ENCODE results near the gene C3orf20. TPM values are rescaled to one million over a fixed set of nuclear protein-coding genes. Genes with fewer than 3 reads are reported as not detected.

The C3orf20 gene
- total RNA-seq, 1 experiment from 2014 or later: not detected

- H3K4me1 Mint-ChIP-seq (ENCODE audit: insufficient read depth, unreplicated experiment): no peaks in the 10 kb centered on the region
Observed at GRCh38 chr3:14672588-14672987, 2.4 kb upstream of the C3orf20 start.

DNA sequence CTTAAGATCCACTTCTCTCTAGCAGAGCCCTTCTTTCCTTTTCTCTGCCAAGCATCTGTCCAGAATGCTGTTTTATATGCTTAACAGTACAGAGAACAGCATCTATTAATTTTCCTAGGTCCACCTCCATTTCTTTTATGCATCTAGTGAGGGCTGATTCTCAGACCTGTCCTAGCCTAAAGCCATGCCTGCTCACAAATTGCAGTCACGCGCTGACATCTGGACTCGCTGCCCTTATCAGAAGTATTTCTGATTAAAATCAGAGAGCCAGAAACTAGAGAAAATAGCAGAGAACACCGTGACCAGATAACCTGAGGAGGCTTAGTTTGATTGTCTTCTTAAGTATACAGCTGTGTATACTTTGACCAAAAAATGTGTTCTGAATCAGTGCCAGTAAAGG, 1.9 kb downstream of the C3orf20 start:
- intact Hi-C loops (cut with micrococcal nuclease): no loop called here

More at GRCh38 chr3:14672588-14672987, 2.4 kb upstream of the C3orf20 start:
- Mint-ChIP-seq H3K4me3 (ENCODE audit: unreplicated experiment) (no peak overlapping the region), H3K9me3 (ENCODE audit: unreplicated experiment) (no peaks in the 10 kb centered on the region), H3K27me3 (ENCODE audit: insufficient read depth, unreplicated experiment) (no peaks in the 10 kb centered on the region), H3K27ac (ENCODE audit: low read depth, unreplicated experiment) (no peak overlapping the region), H3K36me3 (ENCODE audit: insufficient read depth, unreplicated experiment) (peaks cover 55% of the 10 kb centered on the region)
- intact Hi-C loops (cut with micrococcal nuclease): no loop called here
- DNase-seq (ENCODE audit: unreplicated experiment): no peak
- ChIA-PET POLR2A (interaction anchor here (0.6 to 0.8 kb wide), 4 partner anchors 11 to 48 kb away, joined by 3 to 4 read pairs (median 3); no protein-coding TSS in a partner anchor), CTCF (interaction anchor here (0.6 to 7.7 kb wide), 10 partner anchors 14 to 469 kb away, joined by 3 to 94 read pairs (median 4); partner anchors contain the start of gene CCDC174)
- TF ChIP-seq CTCF (IDR thresholded peaks at IDR 0.05; ENCODE audit: unreplicated experiment): no peak
- BruUV-seq (replicated peaks): no TSS peak

DNA sequence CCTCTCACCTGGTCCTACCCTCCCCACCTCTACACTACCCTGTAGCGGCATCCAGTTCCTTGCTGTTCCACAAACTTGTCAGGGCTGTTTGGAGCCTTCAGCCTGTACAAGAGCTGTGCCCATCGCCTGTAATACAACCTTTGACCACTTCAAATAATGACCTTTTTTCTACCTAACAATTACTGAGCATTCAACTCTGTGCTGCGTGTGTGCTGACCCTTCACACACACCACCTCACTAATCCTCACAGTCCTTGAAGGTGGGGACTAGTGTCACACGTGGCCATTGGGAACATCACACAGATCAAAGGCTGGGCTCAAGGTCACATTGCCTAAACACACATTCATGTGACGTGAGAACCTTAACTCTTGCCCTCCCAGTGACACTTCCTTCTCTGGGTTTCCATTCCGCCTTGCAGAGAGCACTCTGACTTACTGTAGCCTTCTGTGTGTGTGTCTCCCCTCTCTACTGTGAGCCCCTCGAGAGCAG, 3.1 kb downstream of the C3orf20 start:
- POLR2A ChIA-PET: interaction anchor here (0.6 kb wide), 1 partner anchor 286 kb away, joined by 3 read pairs; no protein-coding TSS in a partner anchor
- Mint-ChIP-seq H3K4me1 (ENCODE audit: insufficient read depth, unreplicated experiment) (no peaks in the 10 kb centered on the region), H3K36me3 (ENCODE audit: insufficient read depth, unreplicated experiment) (peaks cover 17% of the 10 kb centered on the region), H3K27me3 (ENCODE audit: insufficient read depth, unreplicated experiment) (peaks cover 6% of the 10 kb centered on the region), H3K9me3 (ENCODE audit: unreplicated experiment) (peaks cover 10% of the 10 kb centered on the region), H3K4me3 (ENCODE audit: unreplicated experiment) (no peak overlapping the region), H3K27ac (ENCODE audit: low read depth, unreplicated experiment) (no peak overlapping the region)
- intact Hi-C loops (cut with micrococcal nuclease): no loop called here
- CTCF ChIA-PET: interaction anchor here (1.5 to 7.7 kb wide), 2 partner anchors 240 to 248 kb away, joined by 6 to 94 read pairs; no protein-coding TSS in a partner anchor
- no peak for TF ChIP-seq CTCF (IDR thresholded peaks at IDR 0.05; ENCODE audit: unreplicated experiment)
- BruUV-seq (replicated peaks): no TSS peak
- no peak for DNase-seq (ENCODE audit: unreplicated experiment)

More for the DNA sequence above, 1.9 kb downstream of the C3orf20 start:
- BruUV-seq (replicated peaks): no TSS peak
- peaks cover 10% of the 10 kb centered on the region for H3K9me3 Mint-ChIP-seq (ENCODE audit: unreplicated experiment)
- no peak for TF ChIP-seq CTCF (IDR thresholded peaks at IDR 0.05; ENCODE audit: unreplicated experiment)
- H3K4me1 Mint-ChIP-seq (ENCODE audit: insufficient read depth, unreplicated experiment): no peaks in the 10 kb centered on the region
- H3K4me3 Mint-ChIP-seq (ENCODE audit: unreplicated experiment): no peak overlapping the region
- H3K36me3 Mint-ChIP-seq (ENCODE audit: insufficient read depth, unreplicated experiment): peaks cover 18% of the 10 kb centered on the region
- POLR2A ChIA-PET: interaction anchor here (1.3 to 1.5 kb wide), 2 partner anchors 18 to 24 kb away, joined by 4 to 5 read pairs; no protein-coding TSS in a partner anchor
- CTCF ChIA-PET: interaction anchor here (0.6 to 7.7 kb wide), 5 partner anchors 105 to 1153 kb away, joined by 3 to 94 read pairs (median 3); no protein-coding TSS in a partner anchor
- peaks cover 6% of the 10 kb centered on the region for H3K27me3 Mint-ChIP-seq (ENCODE audit: insufficient read depth, unreplicated experiment)
- no peak overlapping the region for H3K27ac Mint-ChIP-seq (ENCODE audit: low read depth, unreplicated experiment)
- no peak for DNase-seq (ENCODE audit: unreplicated experiment)

DNA sequence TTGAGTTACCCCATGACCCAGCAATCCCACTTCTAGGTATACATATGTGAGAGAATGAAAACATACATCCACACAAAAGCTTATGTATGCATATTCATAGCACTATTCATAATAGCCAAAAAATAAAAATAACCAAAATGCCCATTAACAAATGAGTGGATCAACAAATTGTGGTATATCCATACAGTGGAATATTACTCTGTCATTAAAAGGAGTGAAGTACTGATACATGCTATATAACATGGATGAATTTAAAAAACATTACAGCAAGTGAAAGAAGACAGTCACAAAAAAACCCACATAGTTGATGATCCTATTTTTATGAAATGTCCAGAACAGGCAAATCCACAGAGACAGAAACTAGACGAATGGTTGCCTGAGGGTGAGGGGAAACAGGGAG, 5.2 kb downstream of the C3orf20 start:
- Mint-ChIP-seq H3K27ac (ENCODE audit: low read depth, unreplicated experiment) (no peak overlapping the region), H3K27me3 (ENCODE audit: insufficient read depth, unreplicated experiment) (peaks cover 6% of the 10 kb centered on the region), H3K36me3 (ENCODE audit: insufficient read depth, unreplicated experiment) (peaks cover 8% of the 10 kb centered on the region), H3K9me3 (ENCODE audit: unreplicated experiment) (peaks cover 10% of the 10 kb centered on the region), H3K4me1 (ENCODE audit: insufficient read depth, unreplicated experiment) (no peaks in the 10 kb centered on the region), H3K4me3 (ENCODE audit: unreplicated experiment) (no peak overlapping the region)
- ChIA-PET POLR2A (no interaction called here), CTCF (interaction anchor here (0.7 kb wide), 1 partner anchor 94 kb away, joined by 3 read pairs; no protein-coding TSS in a partner anchor)
- no peak for TF ChIP-seq CTCF (IDR thresholded peaks at IDR 0.05; ENCODE audit: unreplicated experiment)
- no peak for DNase-seq (ENCODE audit: unreplicated experiment)
- BruUV-seq (replicated peaks): no TSS peak
- intact Hi-C loops (cut with micrococcal nuclease): no loop called here

Measured in MCF 10A (cell line).